Brain microvascular endothelial cell (primary cell): ENCODE results near the gene CUL5.

Source experiments
- DNase-seq: peaks from one replicate; pipeline ENCODE4 v3.0.0-alpha.2; 2020
- H3K27ac ChIP-seq: fragments of 250-450 bp; sonication (Bioruptor Pico); 2 replicates; pipeline ENCODE4 v1.5.1; 2020; ENCODE audit warnings: mild to moderate bottlenecking, moderate library complexity
- H3K27me3 ChIP-seq: fragments of 250-450 bp; sonication (Bioruptor Pico); replicated peaks from 2 replicates; pipeline ENCODE4 v1.5.1; 2020; ENCODE audit warnings: mild to moderate bottlenecking
- H3K36me3 ChIP-seq: fragments of 250-450 bp; sonication (Bioruptor Pico); replicated peaks from 2 replicates; pipeline ENCODE4 v1.5.1; 2020; ENCODE audit warnings: mild to moderate bottlenecking
- H3K4me3 ChIP-seq: 2 replicates; pipeline ENCODE4 v1.5.1; 2011; ENCODE audit warnings: low read depth, mild to moderate bottlenecking, control low read depth, low read length, moderate library complexity
- CTCF ChIP-seq: IDR thresholded peaks from 2 replicates; pipeline ENCODE4 v1.5.1; 2011; ENCODE audit warnings: low read depth, mild to moderate bottlenecking, moderate library complexity, low read length, control low read depth, inconsistent platforms; ENCODE audit errors: missing control alignments
- in situ Hi-C: cut with HindIII; loops from 2 replicates; pipeline ENCODE4 v1.10.0; 2017; ENCODE audit warnings: low sequenced_read_pairs, low pct_ligation_motif_present

The CUL5 gene

GRCh38 chr11:108147150-108147549 lies 138.5 kb downstream of the CUL5 start:
- no peak for DNase-seq
- in situ Hi-C loops, result no loop called here
- Histone ChIP-seq H3K27ac (no peak overlapping the region), H3K4me3 (no peak overlapping the region), H3K27me3 (no peaks in the 10 kb centered on the region), H3K36me3 (peaks cover 53% of the 10 kb centered on the region)
- TF ChIP-seq CTCF, result no peak

- DNase-seq, result no peak
- H3K4me3 ChIP-seq, result no peak overlapping the region
- no peaks in the 10 kb centered on the region for H3K27me3 ChIP-seq
- H3K36me3 ChIP-seq, result peaks cover 45% of the 10 kb centered on the region
- no peak overlapping the region for H3K27ac ChIP-seq
- in situ Hi-C loops, result no loop called here
- no peak for TF ChIP-seq CTCF
Observed at GRCh38 chr11:108148556-108148955, 139.9 kb downstream of the CUL5 start.

- no peak overlapping the region for H3K27ac ChIP-seq
- H3K4me3 ChIP-seq, result no peak overlapping the region
- in situ Hi-C loops, result no loop called here
- DNase-seq, result no peak
- TF ChIP-seq CTCF, result no peak
- peaks cover 31% of the 10 kb centered on the region for H3K36me3 ChIP-seq
- H3K27me3 ChIP-seq, result no peaks in the 10 kb centered on the region
Observed at GRCh38 chr11:108154591-108154990, 145.9 kb downstream of the CUL5 start.
